HUDEP-2 (cell line): ENCODE measurements around the gene OLA1.

Source experiments
- DNase-seq, 76 experiments: peaks; one replicate each; lab custom pipeline; 2025; ENCODE audit not compliant: unreplicated experiment in 76 of 76; lab: John Stamatoyannopoulos, UW

Gene OLA1

GRCh38 chr2:174072857-174073256 lies 175.5 kb downstream of the OLA1 start:
- DNase-seq: no peak

- no peak for DNase-seq
Measured at GRCh38 chr2:174072069-174072468, 176.3 kb downstream of the OLA1 start.

- no peak for DNase-seq
Measured at GRCh38 chr2:174071321-174071720, 177.0 kb downstream of the OLA1 start.

- DNase-seq: no peak
Measured at GRCh38 chr2:174070281-174070680, 178.1 kb downstream of the OLA1 start.

GRCh38 chr2:174067815-174068214 lies 180.5 kb downstream of the OLA1 start:
- no peak for DNase-seq

GRCh38 chr2:174066871-174067270 lies 181.5 kb downstream of the OLA1 start:
- no peak for DNase-seq

GRCh38 chr2:174063492-174064092 lies 184.7 kb downstream of the OLA1 start:
- no peak for DNase-seq

- DNase-seq: no peak
Measured at GRCh38 chr2:174062934-174063333, 185.4 kb downstream of the OLA1 start.

- no peak for DNase-seq
Measured at GRCh38 chr2:174059884-174060244, 188.5 kb downstream of the OLA1 start.

GRCh38 chr2:174059178-174059883 lies 189.0 kb downstream of the OLA1 start:
- DNase-seq: peak in 41 of 76 experiments; percentile 4 to 65 (median 25)

- DNase-seq: no peak
Measured at GRCh38 chr2:174058456-174058855, 189.9 kb downstream of the OLA1 start.

GRCh38 chr2:174058026-174058425 lies 190.3 kb downstream of the OLA1 start:
- no peak for DNase-seq

GRCh38 chr2:174054926-174055325 lies 193.4 kb downstream of the OLA1 start:
- no peak for DNase-seq

- DNase-seq: no peak
Measured at GRCh38 chr2:174053355-174054151, 194.8 kb downstream of the OLA1 start.

GRCh38 chr2:174052584-174052976 lies 195.8 kb downstream of the OLA1 start:
- no peak for DNase-seq

- DNase-seq: peak in 74 of 76 experiments; percentile 19 to 87 (median 66)
Measured at GRCh38 chr2:174051741-174052583, 196.4 kb downstream of the OLA1 start.

- DNase-seq: no peak
Measured at GRCh38 chr2:174051068-174051467, 197.3 kb downstream of the OLA1 start.

GRCh38 chr2:174049895-174050294 lies 198.4 kb downstream of the OLA1 start:
- peak in 2 of 76 experiments; percentile 3 to 9 for DNase-seq

GRCh38 chr2:174048243-174048642 lies 200.1 kb downstream of the OLA1 start:
- DNase-seq: no peak

- DNase-seq: no peak
Measured at GRCh38 chr2:174047746-174048145, 200.6 kb downstream of the OLA1 start.

- DNase-seq: no peak
Measured at GRCh38 chr2:174046172-174046571, 202.2 kb downstream of the OLA1 start.
